H9 (cell line): ENCODE results near the gene SLC9A4. TPM values are rescaled to one million over a fixed set of nuclear protein-coding genes. Genes with fewer than 3 reads are reported as not detected.

Experiments
- DNase-seq: peaks from one replicate; pipeline ENCODE4 v3.0.0-alpha.2; 2017
- H2AFZ ChIP-seq: one replicate; pipeline ENCODE4 v1.6.1; 2013; ENCODE audit warnings: mild to moderate bottlenecking, low read length, control low read depth, moderate library complexity
- H2AK5ac ChIP-seq: 2 replicates; pipeline ENCODE4 v1.6.1; 2013; ENCODE audit warnings: low read length, control low read depth, mixed read lengths; ENCODE audit not compliant: insufficient read length
- H2BK120ac ChIP-seq: one replicate; pipeline ENCODE4 v1.6.1; 2013; ENCODE audit warnings: low read depth, mild to moderate bottlenecking, low read length, control low read depth, inconsistent platforms; ENCODE audit not compliant: poor library complexity, severe bottlenecking
- H2BK12ac ChIP-seq: 2 replicates; pipeline ENCODE4 v1.6.1; 2013; ENCODE audit warnings: low read length, control low read depth, mixed read lengths, low read depth; ENCODE audit not compliant: insufficient read length
- H2BK15ac ChIP-seq: 2 replicates; pipeline ENCODE4 v1.6.1; 2013; ENCODE audit warnings: low read depth, low read length, control low read depth
- H2BK20ac ChIP-seq: one replicate; pipeline ENCODE4 v1.6.1; 2013; ENCODE audit warnings: low read depth, mild to moderate bottlenecking, low read length, control low read depth, inconsistent platforms; ENCODE audit not compliant: poor library complexity, severe bottlenecking
- H2BK5ac ChIP-seq: 2 replicates; pipeline ENCODE4 v1.6.1; 2013; ENCODE audit warnings: low read length, control low read depth, mixed read lengths; ENCODE audit not compliant: insufficient read length
- H3K14ac ChIP-seq: 2 replicates; pipeline ENCODE4 v1.6.1; 2013; ENCODE audit warnings: low read length, control low read depth; ENCODE audit not compliant: insufficient read depth
- H3K18ac ChIP-seq: 2 replicates; pipeline ENCODE4 v1.6.1; 2013; ENCODE audit warnings: low read depth, mild to moderate bottlenecking, mixed read lengths, low read length, control low read depth; ENCODE audit not compliant: insufficient read length
- H3K23ac ChIP-seq: 2 replicates; pipeline ENCODE4 v1.6.1; 2013; ENCODE audit warnings: low read length, control low read depth, mixed read lengths, low read depth; ENCODE audit not compliant: insufficient read length
- H3K23me2 ChIP-seq: 2 replicates; pipeline ENCODE4 v1.6.1; 2013; ENCODE audit warnings: low read depth, mild to moderate bottlenecking, mixed read lengths, low read length, control low read depth; ENCODE audit not compliant: insufficient read length, poor library complexity, severe bottlenecking
- H3K27ac ChIP-seq: 2 replicates; pipeline ENCODE4 v1.5.1; 2013; ENCODE audit warnings: low read length, control low read depth, mixed read lengths, low read depth; ENCODE audit not compliant: insufficient read length
- H3K27me3 ChIP-seq: 2 replicates; pipeline ENCODE4 v1.6.1; 2013; ENCODE audit warnings: low read length, control low read depth, inconsistent platforms; ENCODE audit not compliant: insufficient read depth
- H3K4ac ChIP-seq: 2 replicates; pipeline ENCODE4 v1.6.1; 2013; ENCODE audit warnings: low read depth, mild to moderate bottlenecking, control low read depth, inconsistent platforms, low read length, moderate library complexity
- H3K4me1 ChIP-seq: 2 replicates; pipeline ENCODE4 v1.6.1; 2013; ENCODE audit warnings: low read length, control low read depth, inconsistent platforms; ENCODE audit not compliant: insufficient read depth
- H3K4me2 ChIP-seq: 2 replicates; pipeline ENCODE4 v1.6.1; 2013; ENCODE audit warnings: low read length, control low read depth, mixed read lengths; ENCODE audit not compliant: insufficient read length, insufficient read depth
- H3K56ac ChIP-seq: 2 replicates; pipeline ENCODE4 v1.6.1; 2013; ENCODE audit warnings: low read depth, mild to moderate bottlenecking, mixed read lengths, low read length, control low read depth; ENCODE audit not compliant: insufficient read length
- H3K79me1 ChIP-seq: 2 replicates; pipeline ENCODE4 v1.6.1; 2013; ENCODE audit warnings: low read depth, mild to moderate bottlenecking, moderate library complexity, low read length, control low read depth, inconsistent platforms; ENCODE audit not compliant: insufficient read depth, poor library complexity, severe bottlenecking
- H3K79me2 ChIP-seq: 2 replicates; pipeline ENCODE4 v1.6.1; 2013; ENCODE audit warnings: low read length, control low read depth, inconsistent platforms; ENCODE audit not compliant: insufficient read depth
- H3K9ac ChIP-seq: 2 replicates; pipeline ENCODE4 v1.6.1; 2013; ENCODE audit warnings: low read length, control low read depth, mixed read lengths; ENCODE audit not compliant: insufficient read length; ENCODE audit errors: extremely low read depth
- H3K9me3 ChIP-seq: one replicate; pipeline ENCODE4 v1.6.1; 2013; ENCODE audit warnings: low read depth, low read length, inconsistent platforms; ENCODE audit not compliant: control insufficient read depth
- H3T11ph ChIP-seq: one replicate; pipeline ENCODE4 v1.6.1; 2013; ENCODE audit warnings: mild to moderate bottlenecking, low read length, control low read depth, inconsistent platforms
- H4K20me1 ChIP-seq: one replicate; pipeline ENCODE4 v1.6.1; 2013; ENCODE audit not compliant: control insufficient read depth, insufficient read length, insufficient read depth
- H4K5ac ChIP-seq: 2 replicates; pipeline ENCODE4 v1.6.1; 2013; ENCODE audit warnings: low read depth, mild to moderate bottlenecking, mixed read lengths, low read length, control low read depth; ENCODE audit not compliant: insufficient read length
- H4K8ac ChIP-seq: replicated peaks from 2 replicates; pipeline ENCODE4 v1.6.1; 2013; ENCODE audit warnings: low read length, control low read depth, mixed read lengths, low read depth; ENCODE audit not compliant: insufficient read length
- H4K91ac ChIP-seq: 2 replicates; pipeline ENCODE4 v1.6.1; 2013; ENCODE audit warnings: low read depth, mild to moderate bottlenecking, moderate library complexity, mixed read lengths, low read length, control low read depth; ENCODE audit not compliant: insufficient read length
- H3K27ac Mint-ChIP-seq, 3 experiments: 2 replicates in 2 of 3; 3 replicates in 1 of 3; pipeline ENCODE4 v1.8.0; 2020 to 2021; ENCODE audit warnings: mixed read lengths in 3 of 3, mild to moderate bottlenecking in 1 of 3, moderate library complexity in 1 of 3
- H3K27me3 Mint-ChIP-seq: 2 replicates; pipeline ENCODE4 v1.8.0; 2021; ENCODE audit warnings: low read depth, mild to moderate bottlenecking, moderate library complexity, mixed read lengths
- H3K36me3 Mint-ChIP-seq, 3 experiments: 2 replicates in 2 of 3; 3 replicates in 1 of 3; pipeline ENCODE4 v1.8.0; 2020 to 2021; ENCODE audit warnings: low read depth in 3 of 3, mixed read lengths in 3 of 3; ENCODE audit not compliant: insufficient read depth in 1 of 3
- H3K4me1 Mint-ChIP-seq, 2 experiments: 2 replicates each; pipeline ENCODE4 v1.8.0; 2020; ENCODE audit warnings: mixed read lengths in 2 of 2
- H3K4me3 Mint-ChIP-seq, 2 experiments: 2 replicates in 1 of 2; 3 replicates in 1 of 2; pipeline ENCODE4 v1.8.0; 2020 to 2021; ENCODE audit warnings: mild to moderate bottlenecking in 2 of 2, mixed read lengths in 2 of 2, moderate library complexity in 1 of 2
- H3K9me3 Mint-ChIP-seq, 2 experiments: 2 replicates in 1 of 2; 3 replicates in 1 of 2; pipeline ENCODE4 v1.8.0; 2020; ENCODE audit warnings: mild to moderate bottlenecking in 2 of 2, mixed read lengths in 2 of 2, moderate library complexity in 1 of 2
- WGBS: extraction: QIAGEN DNeasy Blood & Tissue Kit; methylation state at CpG from one replicate; pipeline ENCODE4 v1.1.7; 2013; ENCODE audit warnings: missing lambda C conversion rate, low lambda C conversion rate, mixed read lengths; ENCODE audit not compliant: insufficient read length; ENCODE audit errors: extremely low coverage; 5-methylcytosine and 5-hydroxymethylcytosine counted together
- total RNA-seq: library from RNA; stranded (reverse); gene quantifications from 2 replicates; pipeline ENCODE4 v1.2.1, GENCODE V29; 2021
- TF ChIP-seq, protein P1 (sequence below): fragments of 200-600 bp; sonication (generic); conservative IDR thresholded peaks from 3 replicates; pipeline ENCODE4 v1.8.0; 2021; ENCODE audit warnings: antibody characterized with exemption, mild to moderate bottlenecking

The SLC9A4 gene
- total RNA-seq, 1 experiment from 2014 or later: not detected

DNA sequence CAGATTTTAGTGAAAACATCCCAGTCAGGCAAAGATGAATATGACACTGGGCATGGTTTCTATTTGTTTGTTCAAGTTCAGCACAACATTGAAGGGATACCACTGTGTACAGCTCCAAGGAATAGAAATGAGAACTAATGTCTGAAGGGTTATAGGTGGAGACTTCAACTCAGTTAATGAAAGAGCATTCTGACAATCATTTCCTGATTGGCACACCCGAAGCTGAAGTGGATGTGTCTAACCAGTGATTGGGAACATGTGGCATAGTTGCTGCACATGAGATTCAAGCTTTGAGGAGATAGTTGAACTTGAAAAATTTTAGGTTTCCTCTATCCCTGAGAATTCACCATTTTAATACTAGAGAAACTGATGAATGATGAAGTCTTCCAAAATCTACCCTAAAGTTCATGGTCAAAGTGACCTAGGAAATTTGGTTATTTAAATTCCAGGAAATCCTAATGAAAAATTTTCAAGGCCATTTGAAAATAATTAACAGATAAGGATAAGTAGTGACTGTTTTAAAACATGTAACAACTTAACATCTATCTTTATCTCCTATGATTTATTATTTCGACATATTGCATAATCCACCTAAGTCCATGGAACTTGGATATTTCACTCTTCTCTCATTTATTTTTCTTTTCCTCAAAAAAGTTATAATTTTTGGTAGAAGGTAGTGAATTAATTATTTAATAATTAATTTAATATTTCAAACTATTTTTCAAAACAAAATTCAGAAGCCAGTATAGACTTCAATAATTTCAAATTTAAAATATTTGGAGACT, 38.0 kb downstream of the SLC9A4 start:
- H2AK5ac ChIP-seq: no peak overlapping the region
- H3K27me3 ChIP-seq: no peaks in the 10 kb centered on the region
- no peaks in the 10 kb centered on the region for H3K4me1 ChIP-seq
- no peak overlapping the region for H3K18ac ChIP-seq
- H3K9ac ChIP-seq: no peak overlapping the region
- H3K36me3 Mint-ChIP-seq: no peaks in the 10 kb centered on the region
- no peak overlapping the region for H2BK15ac ChIP-seq
- no peak overlapping the region for H2BK5ac ChIP-seq
- no peak overlapping the region for H3K27ac ChIP-seq
- no peak overlapping the region for H2BK120ac ChIP-seq
- peaks cover 4 to 14% of the 10 kb centered on the region in 2 experiments; a peak in 3 of 4 replicates for H3K4me1 Mint-ChIP-seq
- H3T11ph ChIP-seq: no peak overlapping the region
- no peaks in the 10 kb centered on the region for H3K23me2 ChIP-seq
- TF ChIP-seq, protein P1, sequence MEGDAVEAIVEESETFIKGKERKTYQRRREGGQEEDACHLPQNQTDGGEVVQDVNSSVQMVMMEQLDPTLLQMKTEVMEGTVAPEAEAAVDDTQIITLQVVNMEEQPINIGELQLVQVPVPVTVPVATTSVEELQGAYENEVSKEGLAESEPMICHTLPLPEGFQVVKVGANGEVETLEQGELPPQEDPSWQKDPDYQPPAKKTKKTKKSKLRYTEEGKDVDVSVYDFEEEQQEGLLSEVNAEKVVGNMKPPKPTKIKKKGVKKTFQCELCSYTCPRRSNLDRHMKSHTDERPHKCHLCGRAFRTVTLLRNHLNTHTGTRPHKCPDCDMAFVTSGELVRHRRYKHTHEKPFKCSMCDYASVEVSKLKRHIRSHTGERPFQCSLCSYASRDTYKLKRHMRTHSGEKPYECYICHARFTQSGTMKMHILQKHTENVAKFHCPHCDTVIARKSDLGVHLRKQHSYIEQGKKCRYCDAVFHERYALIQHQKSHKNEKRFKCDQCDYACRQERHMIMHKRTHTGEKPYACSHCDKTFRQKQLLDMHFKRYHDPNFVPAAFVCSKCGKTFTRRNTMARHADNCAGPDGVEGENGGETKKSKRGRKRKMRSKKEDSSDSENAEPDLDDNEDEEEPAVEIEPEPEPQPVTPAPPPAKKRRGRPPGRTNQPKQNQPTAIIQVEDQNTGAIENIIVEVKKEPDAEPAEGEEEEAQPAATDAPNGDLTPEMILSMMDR: no peak
- H4K5ac ChIP-seq: no peak overlapping the region
- no peak overlapping the region for H4K91ac ChIP-seq
- no peak overlapping the region for H4K8ac ChIP-seq
- no peak for DNase-seq
- no peak overlapping the region for H3K4me2 ChIP-seq
- H3K9me3 Mint-ChIP-seq: peaks cover 0 to 2% of the 10 kb centered on the region in 2 experiments; a peak in 2 of 5 replicates
- H3K9me3 ChIP-seq: no peaks in the 10 kb centered on the region
- no peaks in the 10 kb centered on the region for H3K27me3 Mint-ChIP-seq
- H3K56ac ChIP-seq: no peak overlapping the region
- H3K79me2 ChIP-seq: no peaks in the 10 kb centered on the region
- H2AFZ ChIP-seq: no peak overlapping the region
- H3K14ac ChIP-seq: no peak overlapping the region
- no peak overlapping the region for H2BK12ac ChIP-seq
- H4K20me1 ChIP-seq: no peaks in the 10 kb centered on the region
- no peak overlapping the region for H3K4ac ChIP-seq
- H3K4me3 Mint-ChIP-seq: no peak overlapping the region
- H2BK20ac ChIP-seq: no peak overlapping the region
- H3K23ac ChIP-seq: no peak overlapping the region
- no peak overlapping the region for H3K27ac Mint-ChIP-seq
- no peaks in the 10 kb centered on the region for H3K79me1 ChIP-seq
- no CpG with 5 or more reads among the region's 2 CpGs for WGBS
